Adrenal gland (tissue), 12 donors: ENCODE results near the gene ACVR2B. TPM values are rescaled to one million over a fixed set of nuclear protein-coding genes. Genes with fewer than 3 reads are reported as not detected.
A peak's percentile ranks its signal among the peaks of the same experiment; 100 is the strongest.

ENCODE experiments used
- DNase-seq, 7 donors: peaks; one replicate each; pipeline ENCODE4 v3.0.0-alpha.2; 2019 to 2020
- H3K27ac ChIP-seq, 5 donors: fragments of 200-600 bp; sonication (generic) in 4 of 5; 1 replicate in 3 of 5; 2 replicates in 2 of 5; pipeline versions ENCODE4 v1.5.1 to v1.8.0; 2016 to 2020; ENCODE audit warnings: mild to moderate bottlenecking in 1 of 5
- H3K27me3 ChIP-seq: fragments of 200-600 bp; 2 replicates; pipeline ENCODE4 v1.8.0; 2021
- H3K36me3 ChIP-seq, 2 donors: fragments of 200-600 bp; replicated peaks in 1 of 2; 1 replicate in 1 of 2; 2 replicates in 1 of 2; pipeline versions ENCODE4 v1.5.1 to v1.8.0; 2018 to 2022
- H3K4me1 ChIP-seq, 2 donors: fragments of 200-600 bp; replicated peaks in 1 of 2; 1 replicate in 1 of 2; 2 replicates in 1 of 2; pipeline versions ENCODE4 v1.5.1 to v1.8.0; 2018 to 2021
- H3K4me3 ChIP-seq, 4 donors: fragments of 200-600 bp; sonication (generic) in 3 of 4; one replicate each; pipeline ENCODE4 v1.5.1; 2016 to 2018
- H3K9me3 ChIP-seq, 3 donors: fragments of 200-600 bp; sonication (generic) in 1 of 3; replicated peaks in 1 of 3; 1 replicate in 2 of 3; 2 replicates in 1 of 3; pipeline versions ENCODE4 v1.5.1 to v1.8.0; 2016 to 2021
- POLR2A ChIP-seq, 2 donors: fragments of 450-650 bp; IDR thresholded peaks; one replicate each; pipeline ENCODE4 v1.6.1; 2017; ENCODE audit warnings: antibody characterized with exemption in 2 of 2, mild to moderate bottlenecking in 2 of 2, moderate library complexity in 1 of 2
- WGBS, 4 donors: extraction: QIAGEN DNeasy Blood & Tissue Kit in 2 of 4; methylation state at CpG; one replicate each; pipeline versions ENCODE4 v1.1.5 to v1.1.7; 2013 to 2017; 5-methylcytosine and 5-hydroxymethylcytosine counted together
- intact Hi-C, 2 donors: fragments of 100-400 bp; cut with DNase I; formaldehyde crosslinking; loops; one replicate each; pipeline versions ENCODE4 v1.14.1 to v1.15.0; 2022 to 2023
- polyA plus RNA-seq, 3 donors: library from polyadenylated mRNA; stranded (reverse); fragments of 200-250 nt in 2 of 3; fragments of 350-450 nt in 1 of 3; fragmentation: Illumina TruSeq in 1 of 3; extraction: RNeasy Lipid Tissue Mini Kit (QIAGEN cat#74804) in 1 of 3; gene quantifications; one replicate each; pipeline ENCODE4 v1.2.3, GENCODE V29; 2013 to 2014
- total RNA-seq, 9 donors: library from RNA; depleted of rRNA in 4 of 9; stranded (reverse); fragments of >200 nt in 4 of 9; fragments of 120-200 nt in 1 of 9; fragmentation: NEBNext Ultra II Directional in 1 of 9; extraction: Animal tissue kit (Norgen Biotek cat#: 25700) in 1 of 9; gene quantifications; one replicate each; pipeline versions ENCODE4 v1.1.0 to v1.2.4, GENCODE V29; 2013 to 2023
- TF ChIP-seq, protein P1 (sequence below), 6 experiments: fragments of 450-650 bp in 4 of 6; fragments of 200-600 bp in 2 of 6; sonication (generic) in 1 of 6; IDR thresholded peaks; 1 replicate in 5 of 6; 2 replicates in 1 of 6; pipeline versions ENCODE4 v1.5.1 to v1.8.0; 2016 to 2021; ENCODE audit warnings: antibody characterized with exemption in 6 of 6, mild to moderate bottlenecking in 2 of 6, moderate library complexity in 1 of 6
- donor health status: healthy with polysubstance abuse.
- donor health status: Bipolar disorder and iron deficiency.
- donor health status: DM: yes; HTN: yes; CAD: no.
- donor health status: DM: no; HTN: no; CAD: no.
- donor health status: DM: no; HTN: no; CAD: no.
- donor health status: DM: yes; HTN: yes; CAD: no.

ACVR2B gene
- total and polyA plus RNA-seq, 12 donors = 1.8 to 20.2 (median 11.6) TPM

DNA sequence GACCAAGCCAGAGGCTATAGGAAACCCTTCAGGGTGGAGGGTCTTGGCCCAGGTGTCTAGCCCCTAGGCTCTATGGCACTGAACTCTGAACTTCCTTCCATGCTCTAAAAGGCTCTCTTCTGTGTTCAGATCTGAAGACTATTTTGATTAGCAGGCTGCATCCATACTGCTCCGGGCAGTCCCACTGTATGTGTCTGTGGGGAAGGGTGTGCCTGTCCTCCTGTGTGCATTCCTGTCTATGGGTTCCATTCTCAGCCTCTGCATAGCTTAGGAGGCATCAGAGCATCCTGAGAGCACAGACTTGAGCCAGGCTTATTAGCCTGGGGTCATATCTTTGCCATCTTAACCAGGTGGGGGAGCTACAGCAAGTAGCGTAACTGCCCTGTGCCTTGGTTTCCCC is 80.5 kb downstream of the ACVR2B start:
- Histone ChIP-seq H3K9me3 (no peaks in the 10 kb centered on the region), H3K27me3 (no peaks in the 10 kb centered on the region), H3K36me3 (no peaks in the 10 kb centered on the region), H3K4me1 (no peaks in the 10 kb centered on the region), H3K27ac (no peak overlapping the region), H3K4me3 (no peak overlapping the region)
- DNase-seq = no peak
- TF ChIP-seq, protein P1, sequence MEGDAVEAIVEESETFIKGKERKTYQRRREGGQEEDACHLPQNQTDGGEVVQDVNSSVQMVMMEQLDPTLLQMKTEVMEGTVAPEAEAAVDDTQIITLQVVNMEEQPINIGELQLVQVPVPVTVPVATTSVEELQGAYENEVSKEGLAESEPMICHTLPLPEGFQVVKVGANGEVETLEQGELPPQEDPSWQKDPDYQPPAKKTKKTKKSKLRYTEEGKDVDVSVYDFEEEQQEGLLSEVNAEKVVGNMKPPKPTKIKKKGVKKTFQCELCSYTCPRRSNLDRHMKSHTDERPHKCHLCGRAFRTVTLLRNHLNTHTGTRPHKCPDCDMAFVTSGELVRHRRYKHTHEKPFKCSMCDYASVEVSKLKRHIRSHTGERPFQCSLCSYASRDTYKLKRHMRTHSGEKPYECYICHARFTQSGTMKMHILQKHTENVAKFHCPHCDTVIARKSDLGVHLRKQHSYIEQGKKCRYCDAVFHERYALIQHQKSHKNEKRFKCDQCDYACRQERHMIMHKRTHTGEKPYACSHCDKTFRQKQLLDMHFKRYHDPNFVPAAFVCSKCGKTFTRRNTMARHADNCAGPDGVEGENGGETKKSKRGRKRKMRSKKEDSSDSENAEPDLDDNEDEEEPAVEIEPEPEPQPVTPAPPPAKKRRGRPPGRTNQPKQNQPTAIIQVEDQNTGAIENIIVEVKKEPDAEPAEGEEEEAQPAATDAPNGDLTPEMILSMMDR (IDR thresholded peaks at IDR 0.05) = no peak
- no peak for TF ChIP-seq POLR2A (IDR thresholded peaks at IDR 0.05)
- 97 to 100% (median 99%) methylated on average over 2 of the region's 2 CpGs for WGBS, 4 donors
- intact Hi-C loops = no loop called here

DNA sequence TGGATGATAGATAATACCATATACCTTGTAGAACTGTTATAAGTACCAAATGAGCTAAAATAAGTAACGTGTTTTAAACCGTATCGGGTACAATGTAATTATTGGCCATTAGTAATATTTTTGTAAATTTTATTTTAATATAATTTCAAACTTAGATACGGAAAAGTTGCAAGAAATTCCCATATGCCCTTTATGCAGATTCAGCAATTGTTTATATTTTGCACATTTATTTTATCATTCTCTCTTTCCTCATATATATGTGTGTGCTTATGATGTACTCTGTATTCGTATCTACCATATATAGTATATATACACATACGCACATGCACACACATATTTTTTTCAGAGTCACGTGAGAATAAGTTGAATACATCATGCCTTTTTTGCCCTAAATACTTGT is 80.9 kb downstream of the ACVR2B start:
- no peaks in the 10 kb centered on the region for H3K4me1 ChIP-seq
- no peaks in the 10 kb centered on the region for H3K36me3 ChIP-seq

DNA sequence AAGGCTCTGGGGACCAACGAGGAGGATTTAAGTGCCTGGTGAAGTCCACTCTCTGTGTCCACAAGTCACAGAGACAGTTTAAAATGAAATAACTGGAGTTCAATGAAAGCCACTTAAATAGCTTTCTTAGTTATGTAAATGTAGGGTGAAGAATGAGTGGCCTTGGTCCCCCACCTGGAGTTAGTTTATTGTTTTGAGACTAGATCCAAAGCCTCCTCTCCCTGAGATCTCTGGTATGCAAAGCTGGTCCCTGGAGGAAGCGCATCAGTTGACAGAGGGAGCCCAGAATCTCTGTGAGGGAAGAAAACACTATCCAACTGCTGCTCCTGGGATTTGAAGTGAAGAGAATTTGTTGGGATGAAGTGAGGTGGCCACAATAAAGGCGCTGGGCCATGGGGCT is 83.0 kb downstream of the ACVR2B start:
- peak in 1 of 7 donors; percentile 2 for DNase-seq

More for the DNA sequence above, 80.9 kb downstream of the ACVR2B start:
- H3K9me3 ChIP-seq = no peaks in the 10 kb centered on the region
- TF ChIP-seq, protein P1 (IDR thresholded peaks at IDR 0.05) = no peak
- TF ChIP-seq POLR2A (IDR thresholded peaks at IDR 0.05) = no peak
- H3K27me3 ChIP-seq = no peaks in the 10 kb centered on the region
- no peak overlapping the region for H3K27ac ChIP-seq
- 96 to 97% (median 96%) methylated on average over 7 of the region's 7 CpGs for WGBS, 4 donors
- intact Hi-C loops = no loop called here
- DNase-seq = no peak
- H3K4me3 ChIP-seq = no peak overlapping the region

DNA sequence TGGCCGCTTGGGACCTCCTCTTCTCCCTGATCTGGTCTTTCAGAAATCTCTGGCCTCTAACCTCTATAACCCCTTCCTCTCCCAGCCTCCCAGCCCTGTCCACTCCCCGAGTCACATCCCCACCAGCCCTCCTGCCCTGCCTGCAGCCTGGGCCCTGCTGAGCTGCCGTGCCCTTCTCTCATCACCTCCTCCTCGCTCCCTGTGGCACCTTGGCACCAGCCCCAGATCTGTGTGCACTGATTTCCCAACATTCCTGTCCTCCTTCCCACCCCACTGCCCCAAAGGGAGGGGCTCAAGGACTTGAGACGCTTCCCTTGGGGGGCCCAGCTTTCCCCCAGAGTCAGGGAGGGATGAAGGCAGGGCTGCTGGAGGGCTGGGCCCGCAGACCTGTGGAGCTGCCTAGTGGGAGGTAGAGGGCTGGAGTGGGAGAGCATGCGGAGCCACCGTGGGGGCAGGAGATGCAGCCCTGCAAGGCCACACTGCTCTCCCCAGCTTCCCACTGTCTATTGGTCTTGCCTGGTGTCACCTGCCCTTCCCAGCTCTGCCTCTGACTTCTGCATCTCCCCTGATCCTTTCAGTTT is 85.2 kb downstream of the ACVR2B start:
- intact Hi-C loops = no loop called here
- peak in 4 of 7 donors; percentile 26 to 51 (median 30) for DNase-seq

More for the DNA sequence above, 83.0 kb downstream of the ACVR2B start:
- 86 to 91% (median 89%) methylated on average over 3 of the region's 3 CpGs for WGBS, 4 donors
- no peak overlapping the region for H3K4me3 ChIP-seq
- intact Hi-C loops = no loop called here
- H3K9me3 ChIP-seq = no peaks in the 10 kb centered on the region
- H3K4me1 ChIP-seq = no peaks in the 10 kb centered on the region
- no peak overlapping the region for H3K27ac ChIP-seq
- TF ChIP-seq, protein P1 (IDR thresholded peaks at IDR 0.05) = no peak
- TF ChIP-seq POLR2A (IDR thresholded peaks at IDR 0.05) = no peak
- no peaks in the 10 kb centered on the region for H3K36me3 ChIP-seq
- no peaks in the 10 kb centered on the region for H3K27me3 ChIP-seq

More for the DNA sequence above, 85.2 kb downstream of the ACVR2B start:
- no peak overlapping the region for H3K4me3 ChIP-seq
- H3K36me3 ChIP-seq = no peaks in the 10 kb centered on the region
- TF ChIP-seq, protein P1 (IDR thresholded peaks at IDR 0.05) = no peak
- TF ChIP-seq POLR2A (IDR thresholded peaks at IDR 0.05) = no peak
- no peaks in the 10 kb centered on the region for H3K4me1 ChIP-seq
- 68 to 78% (median 69%) methylated on average over 8 of the region's 8 CpGs for WGBS, 4 donors
- no peaks in the 10 kb centered on the region for H3K9me3 ChIP-seq
- no peak overlapping the region for H3K27ac ChIP-seq
- no peaks in the 10 kb centered on the region for H3K27me3 ChIP-seq
